GM19372 (cell line): ENCODE data around the gene GPC3.
"Not testable (repeated sequence)": the region's sequence is repeated elsewhere in the genome, so short reads cannot be mapped to it uniquely, and the experiment has no call there.

Experiments used
- ATAC-seq: cut with Tn5 transposase; IDR thresholded peaks from one replicate; pipeline ENCODE4 v1.9.1; 2021; ENCODE audit warnings: mild to moderate bottlenecking, low read depth, moderate library complexity; ENCODE audit not compliant: unreplicated experiment

GPC3 gene

GRCh38 chrX:133792198-133792953 is 193.0 kb downstream of the GPC3 start:
- ATAC-seq: no peak

- ATAC-seq: no peak
Observed at GRCh38 chrX:133789829-133790228, 195.6 kb downstream of the GPC3 start.

GRCh38 chrX:133786382-133786781 is 199.0 kb downstream of the GPC3 start:
- no peak for ATAC-seq

GRCh38 chrX:133783274-133783673 is 202.1 kb downstream of the GPC3 start:
- peak; percentile 82 for ATAC-seq

- ATAC-seq: no peak
Observed at GRCh38 chrX:133781174-133781573, 204.2 kb downstream of the GPC3 start.

- ATAC-seq: no peak
Observed at GRCh38 chrX:133776072-133776471, 209.3 kb downstream of the GPC3 start.

GRCh38 chrX:133774807-133775206 is 210.6 kb downstream of the GPC3 start:
- ATAC-seq: no peak

- ATAC-seq: no peak
Observed at GRCh38 chrX:133771086-133771646, 214.2 kb downstream of the GPC3 start.

GRCh38 chrX:133762976-133763548 is 222.3 kb downstream of the GPC3 start:
- not testable (repeated sequence) for ATAC-seq

- no peak for ATAC-seq
Observed at GRCh38 chrX:133754657-133755056, 230.7 kb downstream of the GPC3 start.

GRCh38 chrX:133749951-133750350 is 235.4 kb downstream of the GPC3 start:
- ATAC-seq: no peak

GRCh38 chrX:133749370-133749769 is 236.0 kb downstream of the GPC3 start:
- ATAC-seq: no peak

- no peak for ATAC-seq
Observed at GRCh38 chrX:133747196-133747595, 238.2 kb downstream of the GPC3 start.

GRCh38 chrX:133746593-133746992 is 238.8 kb downstream of the GPC3 start:
- no peak for ATAC-seq

GRCh38 chrX:133745349-133745748 is 240.0 kb downstream of the GPC3 start:
- no peak for ATAC-seq

GRCh38 chrX:133742602-133743305 is 242.6 kb downstream of the GPC3 start:
- ATAC-seq: no peak

GRCh38 chrX:133741303-133741702 is 244.1 kb downstream of the GPC3 start:
- ATAC-seq: no peak

GRCh38 chrX:133726642-133727041 is 258.8 kb downstream of the GPC3 start:
- no peak for ATAC-seq

- no peak for ATAC-seq
Observed at GRCh38 chrX:133726211-133726630, 259.2 kb downstream of the GPC3 start.

GRCh38 chrX:133723930-133724329 is 261.5 kb downstream of the GPC3 start:
- no peak for ATAC-seq

GRCh38 chrX:133722756-133723155 is 262.6 kb downstream of the GPC3 start:
- ATAC-seq: peak; percentile 71
